Measurements from ENCODE around the gene SLC30A2. TPM values are rescaled to one million over a fixed set of nuclear protein-coding genes. Genes with fewer than 3 reads are reported as not detected.

Gene SLC30A2
- total RNA-seq, 2 experiments from 2014 or later = not detected

GRCh38 chr1:26032656-26033357 is 13.1 kb downstream of the SLC30A2 start:
- no peak for DNase-seq
- no peak overlapping the region for H3K27ac Mint-ChIP-seq
- H3K4me3 Mint-ChIP-seq = no peak overlapping the region
- peaks cover 8% of the 10 kb centered on the region for H3K4me1 Mint-ChIP-seq
- peaks cover 12% of the 10 kb centered on the region for H3K27me3 Mint-ChIP-seq
- no peaks in the 10 kb centered on the region for H3K36me3 Mint-ChIP-seq
- H3K9me3 Mint-ChIP-seq (ENCODE audit: low read depth) = no peaks in the 10 kb centered on the region
- CTCF ChIA-PET = interaction anchor here (0.7 to 0.8 kb wide), 2 partner anchors 112 to 137 kb away, joined by 3 read pairs; partner anchors contain the start of gene ZNF593
- no peak for ATAC-seq

GRCh38 chr1:26031611-26032220 is 14.2 kb downstream of the SLC30A2 start:
- CTCF ChIA-PET = interaction anchor here (1.0 to 1.2 kb wide), 2 partner anchors 113 to 138 kb away, joined by 3 to 4 read pairs; partner anchors contain the start of gene ZNF593
- Mint-ChIP-seq H3K27me3 (peaks cover 12% of the 10 kb centered on the region), H3K4me1 (peaks cover 8% of the 10 kb centered on the region), H3K27ac (no peak overlapping the region), H3K4me3 (no peak overlapping the region), H3K36me3 (no peaks in the 10 kb centered on the region), H3K9me3 (ENCODE audit: low read depth) (no peaks in the 10 kb centered on the region)
- ATAC-seq (no peak), DNase-seq (no peak)

- Mint-ChIP-seq H3K27ac (no peak overlapping the region), H3K9me3 (ENCODE audit: low read depth) (no peaks in the 10 kb centered on the region), H3K27me3 (peaks cover 12% of the 10 kb centered on the region), H3K36me3 (no peaks in the 10 kb centered on the region), H3K4me3 (no peak overlapping the region), H3K4me1 (peaks cover 8% of the 10 kb centered on the region)
- CTCF ChIA-PET = interaction anchor here (1.0 to 1.2 kb wide), 2 partner anchors 113 to 139 kb away, joined by 3 to 4 read pairs; partner anchors contain the start of gene ZNF593
- no peak for DNase-seq
- no peak for ATAC-seq
Observed at GRCh38 chr1:26031196-26031595, 14.7 kb downstream of the SLC30A2 start.

- no peaks in the 10 kb centered on the region for H3K36me3 Mint-ChIP-seq
- peaks cover 6% of the 10 kb centered on the region for H3K4me1 Mint-ChIP-seq
- H3K27ac Mint-ChIP-seq = no peak overlapping the region
- no peak overlapping the region for H3K4me3 Mint-ChIP-seq
- no peak for DNase-seq
- CTCF ChIA-PET = interaction anchor here (0.8 to 0.9 kb wide), 3 partner anchors 9 to 134 kb away, joined by 3 to 4 read pairs (median 3); no protein-coding TSS in a partner anchor
- H3K9me3 Mint-ChIP-seq (ENCODE audit: low read depth) = no peaks in the 10 kb centered on the region
- ATAC-seq = no peak
- peaks cover 12% of the 10 kb centered on the region for H3K27me3 Mint-ChIP-seq
Observed at GRCh38 chr1:26029864-26030481, 15.9 kb downstream of the SLC30A2 start.

- no peaks in the 10 kb centered on the region for H3K9me3 Mint-ChIP-seq (ENCODE audit: low read depth)
- ATAC-seq = no peak
- CTCF ChIA-PET = interaction anchor here (0.8 to 0.9 kb wide), 3 partner anchors 10 to 134 kb away, joined by 3 to 4 read pairs (median 3); no protein-coding TSS in a partner anchor
Observed at GRCh38 chr1:26029054-26029863, 16.7 kb downstream of the SLC30A2 start.

GRCh38 chr1:26028490-26028980 is 17.4 kb downstream of the SLC30A2 start:
- no peaks in the 10 kb centered on the region for H3K9me3 Mint-ChIP-seq (ENCODE audit: low read depth)

More at GRCh38 chr1:26029054-26029863, 16.7 kb downstream of the SLC30A2 start:
- Mint-ChIP-seq H3K36me3 (no peaks in the 10 kb centered on the region), H3K4me3 (no peak overlapping the region), H3K27ac (no peak overlapping the region), H3K4me1 (no peaks in the 10 kb centered on the region), H3K27me3 (peaks cover 4% of the 10 kb centered on the region)
- DNase-seq = no peak

GRCh38 chr1:26027716-26028489 is 18.0 kb downstream of the SLC30A2 start:
- Mint-ChIP-seq H3K27me3 (no peaks in the 10 kb centered on the region), H3K4me1 (no peaks in the 10 kb centered on the region), H3K4me3 (no peak overlapping the region), H3K36me3 (no peaks in the 10 kb centered on the region), H3K27ac (no peak overlapping the region), H3K9me3 (ENCODE audit: low read depth) (no peaks in the 10 kb centered on the region)
- CTCF ChIA-PET = interaction anchor here (1.2 to 2.3 kb wide), 5 partner anchors 8 to 142 kb away, joined by 3 to 11 read pairs (median 5); partner anchors contain the start of gene ZNF593
- DNase-seq = no peak
- no peak for ATAC-seq

More at GRCh38 chr1:26028490-26028980, 17.4 kb downstream of the SLC30A2 start:
- Mint-ChIP-seq H3K4me1 (no peaks in the 10 kb centered on the region), H3K27ac (no peak overlapping the region), H3K36me3 (no peaks in the 10 kb centered on the region), H3K4me3 (no peak overlapping the region), H3K27me3 (no peaks in the 10 kb centered on the region)
- no peak for ATAC-seq
- no peak for DNase-seq
- CTCF ChIA-PET = no interaction called here

- Mint-ChIP-seq H3K9me3 (ENCODE audit: low read depth) (no peaks in the 10 kb centered on the region), H3K4me3 (no peak overlapping the region), H3K27me3 (no peaks in the 10 kb centered on the region), H3K4me1 (no peaks in the 10 kb centered on the region), H3K36me3 (no peaks in the 10 kb centered on the region), H3K27ac (no peak overlapping the region)
- DNase-seq (no peak), ATAC-seq (no peak)
- CTCF ChIA-PET = interaction anchor here (1.7 to 2.3 kb wide), 2 partner anchors 11 kb away, joined by 4 to 11 read pairs; no protein-coding TSS in a partner anchor
Observed at GRCh38 chr1:26025517-26025916, 20.4 kb downstream of the SLC30A2 start.

GRCh38 chr1:26025060-26025459 is 20.9 kb downstream of the SLC30A2 start:
- H3K36me3 Mint-ChIP-seq = no peaks in the 10 kb centered on the region
- CTCF ChIA-PET = interaction anchor here (1.3 to 1.7 kb wide), 2 partner anchors 9 to 12 kb away, joined by 3 to 4 read pairs; no protein-coding TSS in a partner anchor
- no peak overlapping the region for H3K4me3 Mint-ChIP-seq
- peaks cover 3% of the 10 kb centered on the region for H3K27me3 Mint-ChIP-seq
- no peak for DNase-seq
- H3K4me1 Mint-ChIP-seq = peaks cover 3% of the 10 kb centered on the region
- no peaks in the 10 kb centered on the region for H3K9me3 Mint-ChIP-seq (ENCODE audit: low read depth)
- ATAC-seq = no peak
- no peak overlapping the region for H3K27ac Mint-ChIP-seq

GRCh38 chr1:26023826-26024225 is 22.1 kb downstream of the SLC30A2 start:
- peaks cover 10% of the 10 kb centered on the region for H3K4me1 Mint-ChIP-seq
- DNase-seq = no peak
- H3K27ac Mint-ChIP-seq = no peak overlapping the region
- ATAC-seq = no peak
- CTCF ChIA-PET = interaction anchor here (0.6 to 1.7 kb wide), 3 partner anchors 11 to 146 kb away, joined by 3 to 4 read pairs (median 3); partner anchors contain the start of gene ZNF593
- H3K4me3 Mint-ChIP-seq = no peak overlapping the region
- H3K27me3 Mint-ChIP-seq = peaks cover 3% of the 10 kb centered on the region
- no peaks in the 10 kb centered on the region for H3K9me3 Mint-ChIP-seq (ENCODE audit: low read depth)
- H3K36me3 Mint-ChIP-seq = no peaks in the 10 kb centered on the region

- CTCF ChIA-PET = interaction anchor here (1.1 kb wide), 1 partner anchor 26 kb away, joined by 4 read pairs; the partner anchor contains the start of gene PAFAH2
- ATAC-seq = no peak
- DNase-seq = no peak
- H3K27ac Mint-ChIP-seq = no peak overlapping the region
- H3K4me1 Mint-ChIP-seq = peaks cover 10% of the 10 kb centered on the region
- peaks cover 3% of the 10 kb centered on the region for H3K27me3 Mint-ChIP-seq
- H3K9me3 Mint-ChIP-seq (ENCODE audit: low read depth) = no peaks in the 10 kb centered on the region
- no peaks in the 10 kb centered on the region for H3K36me3 Mint-ChIP-seq
- no peak overlapping the region for H3K4me3 Mint-ChIP-seq
Observed at GRCh38 chr1:26023009-26023408, 22.9 kb downstream of the SLC30A2 start.

- Mint-ChIP-seq H3K36me3 (no peaks in the 10 kb centered on the region), H3K4me3 (no peak overlapping the region), H3K4me1 (peaks cover 10% of the 10 kb centered on the region), H3K27ac (no peak overlapping the region), H3K27me3 (peaks cover 3% of the 10 kb centered on the region), H3K9me3 (ENCODE audit: low read depth) (no peaks in the 10 kb centered on the region)
- DNase-seq = no peak
- no peak for ATAC-seq
- CTCF ChIA-PET = interaction anchor here (1.1 to 1.3 kb wide), 2 partner anchors 12 to 25 kb away, joined by 4 to 5 read pairs; partner anchors contain the start of gene PAFAH2
Observed at GRCh38 chr1:26022404-26022779, 23.5 kb downstream of the SLC30A2 start.

Measured in activated CD8-positive, alpha-beta memory T cell treated with anti-CD3 and anti-CD28 coated beads, Interleukin-2, amount 10 ng/mL, durations not matched to agents 7 days and 5 days (primary cell).